SH-SY5Y (cell line): Measurements from ENCODE around the gene HIRA.

Experiments used
- GATA2 ChIP-seq: IDR thresholded peaks from 2 replicates; pipeline ENCODE4 v1.6.1; 2011; ENCODE audit warnings: mild to moderate bottlenecking, low read depth, low read length
- GATA3 ChIP-seq: IDR thresholded peaks from 2 replicates; pipeline ENCODE4 v1.6.1; 2011; ENCODE audit warnings: low read depth, mild to moderate bottlenecking, low read length, moderate library complexity

Gene HIRA

DNA sequence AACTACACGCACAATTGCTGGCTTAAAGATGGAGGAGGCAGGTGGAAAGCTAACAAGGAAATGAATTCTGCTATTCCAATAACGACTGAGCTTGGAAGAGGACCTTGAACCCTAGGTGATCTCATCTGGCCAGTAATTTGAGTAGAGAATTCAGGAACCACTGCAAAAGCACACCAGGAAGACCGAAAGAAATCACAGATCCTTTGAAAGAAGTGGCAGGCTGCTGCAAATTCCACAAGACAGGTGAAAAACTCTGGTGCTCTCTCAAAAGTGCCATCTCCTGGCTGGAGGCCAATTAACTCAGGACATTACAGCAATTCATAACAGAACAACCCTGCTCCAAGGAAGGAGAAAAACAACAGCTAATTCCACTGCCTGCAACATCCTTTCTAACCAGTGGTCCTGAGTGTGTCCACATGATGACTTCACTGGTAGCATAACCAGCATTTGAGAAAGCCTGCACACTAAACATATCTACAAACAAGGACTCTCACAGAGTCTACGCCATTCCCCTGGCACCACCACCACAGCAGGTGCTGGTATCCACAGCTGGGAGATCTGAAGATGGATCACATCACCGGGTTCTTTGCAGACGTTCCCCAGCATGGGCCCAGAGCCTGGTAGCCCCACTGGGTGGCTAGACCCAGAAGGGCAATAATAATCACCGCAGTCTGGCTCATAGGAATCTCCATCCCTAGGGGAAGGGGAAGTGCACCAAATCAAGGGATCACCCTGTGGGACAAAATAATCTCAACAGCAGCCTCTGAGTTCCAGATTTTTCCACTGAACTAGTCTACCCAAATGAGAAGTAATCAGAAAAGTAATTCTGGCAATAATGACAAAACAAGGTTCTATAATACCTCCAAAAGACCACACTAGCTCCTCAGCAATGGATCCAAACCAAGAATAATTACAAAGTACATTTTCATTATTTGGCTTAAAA is 95.1 kb downstream of the HIRA start:
- TF ChIP-seq GATA2 (no peak), GATA3 (no peak)

DNA sequence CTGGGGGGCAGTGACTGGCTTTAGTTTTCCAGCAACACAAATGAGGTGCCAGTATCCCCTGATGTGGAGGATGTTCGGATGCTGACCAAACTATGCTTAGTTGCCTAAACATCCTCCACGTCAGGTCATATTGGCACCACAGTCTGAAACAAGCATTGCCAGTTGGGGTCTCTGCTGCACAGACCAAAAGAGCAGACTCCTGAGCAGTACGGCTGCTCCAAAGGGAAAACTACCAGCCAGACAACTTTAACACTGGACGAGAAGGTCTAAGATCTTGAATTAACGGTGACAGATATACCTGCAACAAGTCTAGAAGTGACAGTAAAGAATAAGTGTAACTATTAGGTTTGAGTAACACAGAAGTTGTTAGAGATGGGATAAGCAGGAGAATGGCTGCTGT is 99.6 kb downstream of the HIRA start:
- TF ChIP-seq GATA3 (no peak), GATA2 (no peak)

DNA sequence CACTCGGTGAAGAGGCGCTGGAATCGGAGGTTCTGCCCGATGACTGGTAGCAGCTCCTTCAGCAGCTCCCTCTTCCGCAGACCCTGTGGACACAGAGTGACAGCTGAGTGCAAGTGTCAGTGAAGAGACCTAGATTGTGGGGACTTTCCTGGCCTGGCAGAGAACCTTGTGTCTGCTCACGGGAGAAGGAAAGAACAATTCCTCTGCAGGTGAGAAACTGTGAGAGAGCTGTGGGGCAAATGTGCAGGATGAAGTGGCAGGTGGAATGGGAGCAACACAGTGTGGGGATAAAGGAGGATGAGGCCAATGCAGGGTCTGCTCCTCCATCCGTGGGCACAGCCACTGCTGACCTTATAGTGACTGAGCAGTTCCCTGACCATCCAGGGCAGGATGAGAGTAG is 100.1 kb downstream of the HIRA start:
- TF ChIP-seq GATA3 = no peak
- no peak for TF ChIP-seq GATA2

DNA sequence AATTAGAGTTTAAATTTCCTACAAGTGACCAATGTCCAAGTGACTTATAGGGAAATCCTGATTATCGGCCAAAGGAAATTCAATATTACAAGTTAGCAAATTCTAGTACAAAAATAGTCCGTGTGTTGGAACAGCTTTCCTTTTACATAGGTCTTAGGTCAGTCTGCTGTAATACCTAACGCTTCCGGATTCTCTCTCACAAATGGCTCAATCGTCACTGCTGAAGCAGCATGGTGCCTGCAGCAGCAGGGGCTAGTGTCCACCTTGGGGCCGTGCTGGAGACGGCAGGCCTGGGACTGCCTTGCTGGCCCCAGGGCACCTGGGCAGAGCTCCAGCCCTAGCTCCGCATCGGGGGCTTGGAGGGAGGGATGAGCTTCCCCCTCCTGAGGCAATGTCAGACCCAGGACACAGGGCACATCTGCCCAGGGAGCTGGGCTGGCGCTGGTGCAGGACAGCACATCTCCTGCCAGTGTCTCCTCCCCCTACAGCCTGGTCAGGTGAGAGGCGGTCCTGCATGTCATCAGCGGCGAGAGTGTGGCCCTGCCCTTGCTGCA is 100.6 kb downstream of the HIRA start:
- TF ChIP-seq GATA3 = no peak
- no peak for TF ChIP-seq GATA2

DNA sequence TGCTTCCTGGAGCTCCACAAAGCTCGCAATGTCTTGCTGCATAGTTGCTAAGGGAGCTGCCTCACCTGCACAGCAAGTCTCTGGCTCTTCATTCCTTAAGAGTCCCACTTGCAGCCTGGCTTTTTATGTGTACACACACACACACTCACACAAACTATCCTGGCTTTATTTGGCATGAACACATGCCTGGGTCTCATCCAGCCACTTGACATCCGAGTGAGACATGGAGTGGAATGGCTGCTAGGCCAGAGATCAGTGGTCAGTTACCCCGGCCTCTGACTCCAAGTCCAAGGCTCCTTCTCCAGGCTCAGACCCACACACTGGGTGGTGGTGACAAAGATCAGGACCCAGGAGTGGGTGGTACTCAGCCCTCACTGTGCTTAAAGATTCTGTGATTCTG is 102.1 kb downstream of the HIRA start:
- TF ChIP-seq GATA3 (no peak), GATA2 (no peak)

DNA sequence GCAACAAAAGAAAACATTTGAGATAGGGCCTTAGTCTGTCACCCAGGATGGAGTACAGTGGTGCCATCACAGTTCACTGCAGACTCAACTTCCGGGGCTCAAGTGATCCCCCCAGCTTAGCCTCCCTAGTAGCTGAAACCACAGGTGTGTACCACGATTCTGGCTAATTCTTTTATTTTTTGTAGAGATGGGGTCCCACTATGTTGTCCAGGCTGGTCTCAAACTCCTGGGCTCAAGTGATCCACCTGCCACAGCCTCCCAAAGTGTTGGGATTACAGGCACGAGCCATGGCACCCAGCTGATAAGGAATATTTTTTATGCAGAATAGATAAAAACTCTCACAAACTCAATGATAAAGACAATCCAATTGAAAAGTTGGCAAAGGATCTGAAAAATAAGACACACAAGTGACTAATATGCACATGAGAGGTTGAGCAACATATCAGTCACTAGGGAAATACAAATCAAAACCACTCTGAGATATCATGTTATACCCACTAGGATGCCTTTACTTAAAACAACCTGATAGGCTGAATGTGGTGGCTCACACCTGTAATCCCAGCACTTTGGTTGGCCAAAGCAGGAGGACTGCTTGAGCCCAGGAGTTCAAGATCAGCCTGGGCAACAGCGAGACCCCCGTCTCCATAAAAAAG is 106.1 kb downstream of the HIRA start:
- TF ChIP-seq GATA3 (no peak), GATA2 (no peak)

DNA sequence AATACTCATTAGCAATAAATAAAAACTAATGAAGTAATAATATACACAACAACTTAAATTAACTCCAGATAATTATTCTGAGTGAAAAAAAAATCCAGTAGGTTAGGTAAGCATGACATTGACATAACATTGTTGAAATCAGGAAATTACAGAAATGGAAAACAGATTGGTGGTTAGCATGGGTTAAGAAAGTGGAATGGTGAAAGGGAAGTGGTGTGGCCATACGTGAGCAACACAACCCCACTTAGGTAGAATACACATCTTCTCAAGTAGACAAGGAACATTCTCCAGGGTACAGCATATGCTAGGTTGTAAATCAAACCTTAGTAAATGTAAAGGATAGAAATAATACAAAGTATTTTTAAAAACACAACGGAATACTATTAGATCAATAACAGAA is 109.8 kb downstream of the HIRA start:
- TF ChIP-seq GATA3 (no peak), GATA2 (no peak)

DNA sequence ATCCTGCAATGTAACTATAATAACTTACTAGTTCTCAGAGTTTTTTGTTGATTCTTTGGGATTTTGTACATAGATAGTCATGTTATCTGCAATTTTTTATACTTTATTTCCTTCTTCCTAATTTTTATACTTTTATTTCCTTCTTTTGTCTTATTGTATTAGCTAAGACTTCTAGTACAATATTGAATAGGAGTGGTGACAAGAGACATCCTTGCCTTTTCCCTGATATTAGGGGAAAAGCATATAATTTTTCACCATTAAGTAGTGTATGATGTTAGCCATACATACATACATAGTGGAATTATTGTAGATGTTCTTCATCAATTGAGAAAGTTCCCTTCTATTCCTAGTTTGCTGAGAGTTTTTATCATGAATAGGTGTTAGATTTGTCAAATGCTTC is 112.3 kb downstream of the HIRA start:
- TF ChIP-seq GATA3 = no peak
- no peak for TF ChIP-seq GATA2

DNA sequence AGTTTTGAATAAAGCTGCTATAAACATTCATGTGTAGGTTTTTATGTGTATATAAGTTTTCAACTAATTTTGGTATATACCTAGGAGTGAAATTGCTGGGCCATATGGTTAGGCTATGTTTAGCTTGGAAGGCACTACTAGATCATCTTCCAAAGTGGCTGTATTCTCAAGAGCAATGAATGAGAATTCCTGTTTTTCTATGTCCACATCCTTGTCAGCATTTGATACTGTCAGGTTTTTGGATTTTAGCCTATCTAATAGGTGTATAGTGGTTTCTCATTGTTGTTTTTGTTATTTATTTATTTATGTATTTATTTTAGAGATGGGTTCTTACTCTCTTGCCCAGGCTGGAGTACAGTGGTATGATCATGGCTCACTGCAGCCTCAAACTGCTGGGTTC is 113.7 kb downstream of the HIRA start:
- TF ChIP-seq GATA2 (no peak), GATA3 (no peak)

DNA sequence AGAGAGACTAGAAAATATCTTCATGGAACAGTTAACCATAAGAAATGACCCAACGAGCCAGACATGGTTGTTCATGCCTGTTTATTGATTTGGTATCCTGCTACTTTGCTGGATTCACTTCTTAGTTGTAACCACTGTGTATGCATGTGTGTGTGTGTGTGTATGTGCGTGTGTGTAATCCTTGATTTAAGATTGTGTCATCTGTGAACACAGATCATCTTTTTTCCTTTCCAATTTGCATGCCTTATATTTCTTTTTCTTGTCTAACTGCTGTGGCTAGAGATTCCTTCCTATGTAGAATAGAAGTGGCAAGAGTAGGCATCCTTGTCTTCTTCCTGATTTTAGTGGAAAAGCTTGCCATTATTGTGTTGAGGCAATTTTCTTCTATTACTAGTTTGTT is 123.7 kb downstream of the HIRA start:
- TF ChIP-seq GATA3 = no peak
- no peak for TF ChIP-seq GATA2

DNA sequence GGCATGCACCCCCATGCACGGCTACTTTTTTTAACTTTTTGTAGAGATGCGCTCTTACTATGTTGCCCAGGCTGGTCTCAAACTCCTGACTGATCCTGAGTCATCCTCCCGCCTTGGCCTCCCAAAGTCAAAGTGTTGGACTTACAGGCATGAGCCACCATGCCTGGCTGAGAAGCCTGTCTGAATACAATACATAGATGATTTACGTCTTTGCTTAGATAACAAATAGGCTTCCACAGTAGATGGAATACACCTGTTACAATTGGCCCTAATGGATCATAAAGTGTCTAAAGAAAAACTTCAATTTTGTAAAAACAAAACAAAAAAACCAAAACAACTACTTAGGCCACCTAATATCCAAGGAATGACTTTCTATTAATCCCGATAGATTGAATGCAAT is 127.0 kb downstream of the HIRA start:
- no peak for TF ChIP-seq GATA2
- TF ChIP-seq GATA3 = no peak

DNA sequence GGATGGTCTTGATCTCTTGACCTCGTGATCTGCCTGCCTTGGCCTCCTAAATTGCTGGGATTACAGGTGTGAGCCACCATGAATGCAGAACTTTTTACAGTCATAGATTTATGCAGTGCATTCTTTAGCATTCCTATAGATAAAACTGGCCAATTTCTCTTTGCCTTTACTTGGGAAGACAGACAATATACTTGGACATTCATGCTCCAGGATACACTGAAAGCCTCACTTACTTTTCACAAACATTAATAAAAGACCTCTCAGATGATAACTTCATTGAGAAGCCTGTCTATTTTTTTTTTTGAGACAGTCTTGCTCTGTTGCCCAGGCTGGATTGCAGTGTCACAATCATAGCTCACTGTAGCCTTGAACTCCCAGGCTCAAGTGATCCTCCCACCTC is 127.7 kb downstream of the HIRA start:
- TF ChIP-seq GATA2 (no peak), GATA3 (no peak)

DNA sequence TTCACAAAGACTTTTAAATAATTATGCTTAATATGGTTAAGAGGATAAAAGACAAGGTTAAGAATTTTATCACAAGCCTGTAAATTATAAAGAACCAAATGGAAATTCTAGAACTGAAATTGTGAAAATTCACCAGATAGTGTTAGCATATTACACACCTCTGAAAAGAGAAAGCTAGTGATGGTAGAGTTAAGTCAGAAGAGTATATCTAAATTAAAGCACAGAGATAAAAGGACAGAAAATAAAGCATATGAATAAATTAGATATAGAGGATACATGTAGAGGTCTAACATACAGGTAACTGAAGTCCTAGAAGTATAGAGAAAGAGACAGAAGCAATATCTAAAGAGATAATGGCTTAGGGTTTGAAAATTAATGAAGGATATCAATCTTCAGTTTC is 135.8 kb downstream of the HIRA start:
- TF ChIP-seq GATA2 = no peak
- TF ChIP-seq GATA3 = no peak

DNA sequence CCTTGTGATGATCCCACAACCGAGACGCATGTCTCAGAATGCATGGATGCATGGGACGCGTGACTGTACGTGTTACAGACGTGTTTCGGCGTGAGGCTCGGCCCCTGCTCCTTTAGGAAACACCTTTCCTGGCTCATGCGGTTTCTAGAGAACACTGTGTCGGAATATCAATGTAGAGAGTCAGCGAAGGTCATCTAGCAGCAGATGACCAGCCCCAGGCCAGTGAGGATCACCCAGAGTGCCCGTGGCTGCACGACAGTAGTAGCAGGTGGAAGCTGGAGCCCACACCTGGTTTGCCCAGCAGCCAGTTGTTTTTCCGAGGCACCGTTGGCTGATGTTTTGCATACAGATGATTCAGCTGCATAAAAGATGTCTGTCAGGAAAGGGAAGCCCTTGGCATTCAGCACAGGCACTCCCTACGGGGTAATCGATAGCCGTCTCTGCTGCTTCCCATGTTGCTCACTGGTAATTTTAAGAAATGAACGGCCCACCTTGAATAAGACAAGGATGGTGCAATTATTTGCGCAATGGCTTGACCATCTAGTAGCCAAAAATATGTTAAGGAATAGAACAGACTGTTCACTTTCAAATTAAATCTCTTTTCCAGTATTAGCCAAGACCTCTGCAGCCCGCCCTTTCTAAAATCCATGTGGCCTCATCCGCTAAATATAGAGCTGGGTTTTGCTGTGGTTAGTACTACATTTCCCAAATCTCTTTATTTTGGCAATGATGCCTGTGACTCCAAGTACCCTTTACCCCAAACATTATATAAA is 138.9 kb downstream of the HIRA start:
- TF ChIP-seq GATA3 = no peak
- no peak for TF ChIP-seq GATA2
